ENCODE data around the gene SMG5. TPM values are rescaled to one million over a fixed set of nuclear protein-coding genes. Genes with fewer than 3 reads are reported as not detected.

SMG5 gene
- total RNA-seq, 1 donor from 2014 or later = 103 TPM

- Mint-ChIP-seq H3K36me3 (no peaks in the 10 kb centered on the region), H3K4me3 (peak within 1 kb of the TSS; percentile 88), H3K27ac (peak within 1 kb of the TSS; percentile 61), H3K27me3 (ENCODE audit: low read depth) (no peaks in the 10 kb centered on the region), H3K4me1 (peaks cover 16% of the 10 kb centered on the region), H3K9me3 (no peaks in the 10 kb centered on the region)
- no peak for DNase-seq (ENCODE audit: low spot score in 2 of 2, unreplicated experiment in 2 of 2)
- no peak for TF ChIP-seq CTCF (IDR thresholded peaks at IDR 0.05; ENCODE audit: unreplicated experiment)
These were observed 12.8 kb upstream of the SMG5 start, which contains the start of gene GLMP for GRCh38 chr1:156295391-156295947. Gene GLMP, minus strand, starts transcription at chr1:156295679. Its CDS starts 34 bp downstream, at chr1:156295645.

- no peak overlapping the region for H3K4me3 Mint-ChIP-seq
- no peak overlapping the region for H3K27ac Mint-ChIP-seq
- no peaks in the 10 kb centered on the region for H3K36me3 Mint-ChIP-seq
- H3K4me1 Mint-ChIP-seq = peaks cover 16% of the 10 kb centered on the region
- no peaks in the 10 kb centered on the region for H3K27me3 Mint-ChIP-seq (ENCODE audit: low read depth)
- DNase-seq (ENCODE audit: low spot score in 2 of 2, unreplicated experiment in 2 of 2) = no peak
- no peak for TF ChIP-seq CTCF (IDR thresholded peaks at IDR 0.05; ENCODE audit: unreplicated experiment)
- H3K9me3 Mint-ChIP-seq = no peaks in the 10 kb centered on the region
These were observed 11.3 kb upstream of the SMG5 start for GRCh38 chr1:156293895-156294294.

- no peak overlapping the region for H3K4me3 Mint-ChIP-seq
- no peaks in the 10 kb centered on the region for H3K9me3 Mint-ChIP-seq
- peaks cover 16% of the 10 kb centered on the region for H3K4me1 Mint-ChIP-seq
- H3K27ac Mint-ChIP-seq = no peak overlapping the region
- peaks cover 3% of the 10 kb centered on the region for H3K36me3 Mint-ChIP-seq
- H3K27me3 Mint-ChIP-seq (ENCODE audit: low read depth) = no peaks in the 10 kb centered on the region
- no peak for TF ChIP-seq CTCF (IDR thresholded peaks at IDR 0.05; ENCODE audit: unreplicated experiment)
- no peak for DNase-seq (ENCODE audit: low spot score in 2 of 2, unreplicated experiment in 2 of 2)
These were observed 10.4 kb upstream of the SMG5 start for GRCh38 chr1:156293098-156293434.

- Mint-ChIP-seq H3K4me1 (peaks cover 16% of the 10 kb centered on the region), H3K36me3 (peaks cover 3% of the 10 kb centered on the region), H3K27ac (peak overlapping the region; percentile 90), H3K4me3 (peak overlapping the region; percentile 80), H3K27me3 (ENCODE audit: low read depth) (no peaks in the 10 kb centered on the region), H3K9me3 (no peaks in the 10 kb centered on the region)
- no peak for TF ChIP-seq CTCF (IDR thresholded peaks at IDR 0.05; ENCODE audit: unreplicated experiment)
- peak; percentile 76 to 86 for DNase-seq (ENCODE audit: low spot score in 2 of 2, unreplicated experiment in 2 of 2)
These were observed 8.8 kb upstream of the SMG5 start for GRCh38 chr1:156291226-156292061.

GRCh38 chr1:156289857-156290256 is 7.2 kb upstream of the SMG5 start:
- no peak for DNase-seq (ENCODE audit: low spot score in 2 of 2, unreplicated experiment in 2 of 2)
- no peak overlapping the region for H3K4me3 Mint-ChIP-seq
- no peaks in the 10 kb centered on the region for H3K27me3 Mint-ChIP-seq (ENCODE audit: low read depth)
- no peaks in the 10 kb centered on the region for H3K9me3 Mint-ChIP-seq
- peaks cover 8% of the 10 kb centered on the region for H3K4me1 Mint-ChIP-seq
- peaks cover 3% of the 10 kb centered on the region for H3K36me3 Mint-ChIP-seq
- TF ChIP-seq CTCF (IDR thresholded peaks at IDR 0.05; ENCODE audit: unreplicated experiment) = no peak
- H3K27ac Mint-ChIP-seq = no peak overlapping the region
